HepG2 (cell line): ENCODE measurements around the gene COX14. TPM values are rescaled to one million over a fixed set of nuclear protein-coding genes. Genes with fewer than 3 reads are reported as not detected.
A peak's percentile ranks its signal among the peaks of the same experiment; 100 is the strongest.

Experiments used
- GATAD2A ChIP-seq: IDR thresholded peaks from 2 replicates; pipeline ENCODE4 v1.6.1; 2016
- MAZ ChIP-seq, 2 experiments: sonication (generic) in 1 of 2; formaldehyde crosslinking in 1 of 2; IDR thresholded peaks; 2 replicates each; pipeline versions ENCODE4 v1.5.0 to v1.6.1; 2012 to 2020; ENCODE audit warnings: low read depth in 2 of 2, mild to moderate bottlenecking in 2 of 2, borderline replicate concordance in 1 of 2, improper control_type of control experiment in 1 of 2, low read length in 1 of 2, missing genetic modification reagents in 1 of 2, moderate library complexity in 1 of 2
- NAIF1 ChIP-seq: sonication (generic); formaldehyde crosslinking; IDR thresholded peaks from 2 replicates; pipeline ENCODE4 v1.5.0; 2020; ENCODE audit warnings: mild to moderate bottlenecking, missing genetic modification reagents, borderline replicate concordance
- SCMH1 ChIP-seq: sonication (generic); formaldehyde crosslinking; IDR thresholded peaks from 2 replicates; pipeline ENCODE4 v1.9.0; 2021; ENCODE audit warnings: missing genetic modification reagents, mild to moderate bottlenecking, borderline replicate concordance
- SNAI1 ChIP-seq: sonication (generic); formaldehyde crosslinking; IDR thresholded peaks from 2 replicates; pipeline ENCODE4 v1.5.0; 2020; ENCODE audit warnings: mild to moderate bottlenecking, missing genetic modification reagents, borderline replicate concordance
- XRCC5 ChIP-seq: fragments of 200-400 bp; formaldehyde crosslinking; optimal IDR thresholded peaks from 2 replicates; pipeline ENCODE3; 2017; ENCODE audit warnings: mild to moderate bottlenecking, low read length
- ZNF589 ChIP-seq: sonication (generic); formaldehyde crosslinking; conservative IDR thresholded peaks from 2 replicates; pipeline ENCODE4 v1.8.0; 2022; ENCODE audit warnings: mild to moderate bottlenecking, moderate library complexity, missing genetic modification reagents
- ZNF713 ChIP-seq: sonication (generic); formaldehyde crosslinking; IDR thresholded peaks from 2 replicates; pipeline ENCODE4 v1.4.0; 2020; ENCODE audit warnings: mild to moderate bottlenecking, missing genetic modification reagents
- polyA plus RNA-seq, 8 experiments: library from polyadenylated mRNA; depleted of rRNA in 3 of 8; stranded (reverse) in 7 of 8; unstranded in 1 of 8; fragments of >200 nt; fragmentation: Illumina TruSeq in 4 of 8; extraction: Trizol in 4 of 8; gene quantifications; 2 replicates each; pipeline versions ENCODE4 v1.2.1 to v1.2.3, GENCODE V29; 2011 to 2016; ENCODE audit warnings: low read depth in 4 of 8, missing spikeins in 1 of 8, mixed read lengths in 1 of 8; ENCODE audit not compliant: insufficient read depth in 1 of 8
- total RNA-seq, 5 experiments: library from RNA; depleted of rRNA; stranded (reverse); fragments of >200 nt; fragmentation: Illumina TruSeq; extraction: Trizol; gene quantifications; 2 replicates each; pipeline ENCODE4 v1.2.3, GENCODE V29; 2016; ENCODE audit warnings: low read depth in 1 of 5
- TF ChIP-seq, protein P1 (sequence below): sonication (generic); formaldehyde crosslinking; IDR thresholded peaks from 2 replicates; pipeline ENCODE4 v1.4.0; 2020; ENCODE audit warnings: mild to moderate bottlenecking, missing genetic modification reagents
- TF ChIP-seq, protein P2 (sequence below): sonication (generic); formaldehyde crosslinking; IDR thresholded peaks from 2 replicates; pipeline ENCODE4 v1.5.0; 2020; ENCODE audit warnings: missing genetic modification reagents
- TF ChIP-seq, protein P3 (sequence below): sonication (generic); formaldehyde crosslinking; IDR thresholded peaks from 2 replicates; pipeline ENCODE4 v1.8.0; 2022; ENCODE audit warnings: missing genetic modification reagents, mild to moderate bottlenecking, borderline replicate concordance
- TF ChIP-seq, protein P4 (sequence below): sonication (generic); formaldehyde crosslinking; IDR thresholded peaks from 2 replicates; pipeline ENCODE4 v1.4.0; 2020; ENCODE audit warnings: missing genetic modification reagents
- TF ChIP-seq, protein P5 (sequence below): sonication (generic); formaldehyde crosslinking; IDR thresholded peaks from 2 replicates; pipeline ENCODE4 v1.4.0; 2020; ENCODE audit warnings: missing genetic modification reagents; ENCODE audit errors: not compliant biosample characterization
- TF ChIP-seq, protein P6 (sequence below): sonication (generic); formaldehyde crosslinking; IDR thresholded peaks from 2 replicates; pipeline ENCODE4 v1.5.0; 2020; ENCODE audit warnings: mild to moderate bottlenecking, missing genetic modification reagents, borderline replicate concordance

Gene COX14
- total and polyA plus RNA-seq, 2 of the 13 experiments (the other 11 are each of a cell fraction or from before 2014, with no cell fraction given) = 53.0 to 71.6 TPM

DNA sequence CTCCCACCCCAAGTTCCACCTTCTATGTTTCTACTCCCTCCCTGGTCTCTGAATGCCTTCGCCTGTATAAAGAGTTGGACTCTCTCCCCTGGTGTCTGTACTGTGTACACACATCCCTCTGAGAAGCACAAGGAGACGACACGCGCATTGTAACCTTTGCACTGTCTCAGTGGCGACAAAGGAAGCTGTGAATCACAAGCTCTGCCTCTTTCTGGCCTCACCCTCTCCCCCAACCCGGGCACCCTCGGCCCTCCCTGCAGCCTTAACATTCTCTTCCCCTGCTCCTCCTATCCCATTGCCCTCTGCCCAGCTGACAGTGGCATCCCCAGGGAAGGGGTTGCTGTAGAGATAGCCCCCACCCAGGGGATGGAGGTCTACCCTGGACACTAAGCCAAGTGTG lies 29.4 kb upstream of the COX14 start (continued):
- TF ChIP-seq ZNF713 (CRISPR knock-in tag) (no peak), XRCC5 (peak; percentile 86), NAIF1 (CRISPR knock-in tag) (no peak), ZNF589 (CRISPR knock-in tag) (no peak), GATAD2A (CRISPR knock-in tag) (peak; percentile 92), SNAI1 (CRISPR knock-in tag) (no peak), MAZ (IDR thresholded peaks at IDR 0.05; ENCODE audit: borderline replicate concordance, low read depth, low read length) (peak; percentile 17; the same call in 1 of the 2 replicates), MAZ (CRISPR knock-in tag; IDR thresholded peaks at IDR 0.05; ENCODE audit: low read depth) (no peak), SCMH1 (CRISPR knock-in tag) (no peak)
- TF ChIP-seq, protein P1, sequence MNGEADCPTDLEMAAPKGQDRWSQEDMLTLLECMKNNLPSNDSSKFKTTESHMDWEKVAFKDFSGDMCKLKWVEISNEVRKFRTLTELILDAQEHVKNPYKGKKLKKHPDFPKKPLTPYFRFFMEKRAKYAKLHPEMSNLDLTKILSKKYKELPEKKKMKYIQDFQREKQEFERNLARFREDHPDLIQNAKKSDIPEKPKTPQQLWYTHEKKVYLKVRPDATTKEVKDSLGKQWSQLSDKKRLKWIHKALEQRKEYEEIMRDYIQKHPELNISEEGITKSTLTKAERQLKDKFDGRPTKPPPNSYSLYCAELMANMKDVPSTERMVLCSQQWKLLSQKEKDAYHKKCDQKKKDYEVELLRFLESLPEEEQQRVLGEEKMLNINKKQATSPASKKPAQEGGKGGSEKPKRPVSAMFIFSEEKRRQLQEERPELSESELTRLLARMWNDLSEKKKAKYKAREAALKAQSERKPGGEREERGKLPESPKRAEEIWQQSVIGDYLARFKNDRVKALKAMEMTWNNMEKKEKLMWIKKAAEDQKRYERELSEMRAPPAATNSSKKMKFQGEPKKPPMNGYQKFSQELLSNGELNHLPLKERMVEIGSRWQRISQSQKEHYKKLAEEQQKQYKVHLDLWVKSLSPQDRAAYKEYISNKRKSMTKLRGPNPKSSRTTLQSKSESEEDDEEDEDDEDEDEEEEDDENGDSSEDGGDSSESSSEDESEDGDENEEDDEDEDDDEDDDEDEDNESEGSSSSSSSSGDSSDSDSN = 0 out of 2 replicates have a peak, but pooled peaks have one; percentile 20
- TF ChIP-seq, protein P2, sequence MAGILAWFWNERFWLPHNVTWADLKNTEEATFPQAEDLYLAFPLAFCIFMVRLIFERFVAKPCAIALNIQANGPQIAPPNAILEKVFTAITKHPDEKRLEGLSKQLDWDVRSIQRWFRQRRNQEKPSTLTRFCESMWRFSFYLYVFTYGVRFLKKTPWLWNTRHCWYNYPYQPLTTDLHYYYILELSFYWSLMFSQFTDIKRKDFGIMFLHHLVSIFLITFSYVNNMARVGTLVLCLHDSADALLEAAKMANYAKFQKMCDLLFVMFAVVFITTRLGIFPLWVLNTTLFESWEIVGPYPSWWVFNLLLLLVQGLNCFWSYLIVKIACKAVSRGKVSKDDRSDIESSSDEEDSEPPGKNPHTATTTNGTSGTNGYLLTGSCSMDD (CRISPR knock-in tag) = no peak
- TF ChIP-seq, protein P3, sequence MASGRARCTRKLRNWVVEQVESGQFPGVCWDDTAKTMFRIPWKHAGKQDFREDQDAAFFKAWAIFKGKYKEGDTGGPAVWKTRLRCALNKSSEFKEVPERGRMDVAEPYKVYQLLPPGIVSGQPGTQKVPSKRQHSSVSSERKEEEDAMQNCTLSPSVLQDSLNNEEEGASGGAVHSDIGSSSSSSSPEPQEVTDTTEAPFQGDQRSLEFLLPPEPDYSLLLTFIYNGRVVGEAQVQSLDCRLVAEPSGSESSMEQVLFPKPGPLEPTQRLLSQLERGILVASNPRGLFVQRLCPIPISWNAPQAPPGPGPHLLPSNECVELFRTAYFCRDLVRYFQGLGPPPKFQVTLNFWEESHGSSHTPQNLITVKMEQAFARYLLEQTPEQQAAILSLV = no peak
- TF ChIP-seq, protein P4, sequence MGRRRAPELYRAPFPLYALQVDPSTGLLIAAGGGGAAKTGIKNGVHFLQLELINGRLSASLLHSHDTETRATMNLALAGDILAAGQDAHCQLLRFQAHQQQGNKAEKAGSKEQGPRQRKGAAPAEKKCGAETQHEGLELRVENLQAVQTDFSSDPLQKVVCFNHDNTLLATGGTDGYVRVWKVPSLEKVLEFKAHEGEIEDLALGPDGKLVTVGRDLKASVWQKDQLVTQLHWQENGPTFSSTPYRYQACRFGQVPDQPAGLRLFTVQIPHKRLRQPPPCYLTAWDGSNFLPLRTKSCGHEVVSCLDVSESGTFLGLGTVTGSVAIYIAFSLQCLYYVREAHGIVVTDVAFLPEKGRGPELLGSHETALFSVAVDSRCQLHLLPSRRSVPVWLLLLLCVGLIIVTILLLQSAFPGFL (CRISPR knock-in tag) = no peak
- TF ChIP-seq, protein P5, sequence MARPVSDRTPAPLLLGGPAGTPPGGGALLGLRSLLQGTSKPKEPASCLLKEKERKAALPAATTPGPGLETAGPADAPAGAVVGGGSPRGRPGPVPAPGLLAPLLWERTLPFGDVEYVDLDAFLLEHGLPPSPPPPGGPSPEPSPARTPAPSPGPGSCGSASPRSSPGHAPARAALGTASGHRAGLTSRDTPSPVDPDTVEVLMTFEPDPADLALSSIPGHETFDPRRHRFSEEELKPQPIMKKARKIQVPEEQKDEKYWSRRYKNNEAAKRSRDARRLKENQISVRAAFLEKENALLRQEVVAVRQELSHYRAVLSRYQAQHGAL (CRISPR knock-in tag) = no peak
- TF ChIP-seq, protein P6, sequence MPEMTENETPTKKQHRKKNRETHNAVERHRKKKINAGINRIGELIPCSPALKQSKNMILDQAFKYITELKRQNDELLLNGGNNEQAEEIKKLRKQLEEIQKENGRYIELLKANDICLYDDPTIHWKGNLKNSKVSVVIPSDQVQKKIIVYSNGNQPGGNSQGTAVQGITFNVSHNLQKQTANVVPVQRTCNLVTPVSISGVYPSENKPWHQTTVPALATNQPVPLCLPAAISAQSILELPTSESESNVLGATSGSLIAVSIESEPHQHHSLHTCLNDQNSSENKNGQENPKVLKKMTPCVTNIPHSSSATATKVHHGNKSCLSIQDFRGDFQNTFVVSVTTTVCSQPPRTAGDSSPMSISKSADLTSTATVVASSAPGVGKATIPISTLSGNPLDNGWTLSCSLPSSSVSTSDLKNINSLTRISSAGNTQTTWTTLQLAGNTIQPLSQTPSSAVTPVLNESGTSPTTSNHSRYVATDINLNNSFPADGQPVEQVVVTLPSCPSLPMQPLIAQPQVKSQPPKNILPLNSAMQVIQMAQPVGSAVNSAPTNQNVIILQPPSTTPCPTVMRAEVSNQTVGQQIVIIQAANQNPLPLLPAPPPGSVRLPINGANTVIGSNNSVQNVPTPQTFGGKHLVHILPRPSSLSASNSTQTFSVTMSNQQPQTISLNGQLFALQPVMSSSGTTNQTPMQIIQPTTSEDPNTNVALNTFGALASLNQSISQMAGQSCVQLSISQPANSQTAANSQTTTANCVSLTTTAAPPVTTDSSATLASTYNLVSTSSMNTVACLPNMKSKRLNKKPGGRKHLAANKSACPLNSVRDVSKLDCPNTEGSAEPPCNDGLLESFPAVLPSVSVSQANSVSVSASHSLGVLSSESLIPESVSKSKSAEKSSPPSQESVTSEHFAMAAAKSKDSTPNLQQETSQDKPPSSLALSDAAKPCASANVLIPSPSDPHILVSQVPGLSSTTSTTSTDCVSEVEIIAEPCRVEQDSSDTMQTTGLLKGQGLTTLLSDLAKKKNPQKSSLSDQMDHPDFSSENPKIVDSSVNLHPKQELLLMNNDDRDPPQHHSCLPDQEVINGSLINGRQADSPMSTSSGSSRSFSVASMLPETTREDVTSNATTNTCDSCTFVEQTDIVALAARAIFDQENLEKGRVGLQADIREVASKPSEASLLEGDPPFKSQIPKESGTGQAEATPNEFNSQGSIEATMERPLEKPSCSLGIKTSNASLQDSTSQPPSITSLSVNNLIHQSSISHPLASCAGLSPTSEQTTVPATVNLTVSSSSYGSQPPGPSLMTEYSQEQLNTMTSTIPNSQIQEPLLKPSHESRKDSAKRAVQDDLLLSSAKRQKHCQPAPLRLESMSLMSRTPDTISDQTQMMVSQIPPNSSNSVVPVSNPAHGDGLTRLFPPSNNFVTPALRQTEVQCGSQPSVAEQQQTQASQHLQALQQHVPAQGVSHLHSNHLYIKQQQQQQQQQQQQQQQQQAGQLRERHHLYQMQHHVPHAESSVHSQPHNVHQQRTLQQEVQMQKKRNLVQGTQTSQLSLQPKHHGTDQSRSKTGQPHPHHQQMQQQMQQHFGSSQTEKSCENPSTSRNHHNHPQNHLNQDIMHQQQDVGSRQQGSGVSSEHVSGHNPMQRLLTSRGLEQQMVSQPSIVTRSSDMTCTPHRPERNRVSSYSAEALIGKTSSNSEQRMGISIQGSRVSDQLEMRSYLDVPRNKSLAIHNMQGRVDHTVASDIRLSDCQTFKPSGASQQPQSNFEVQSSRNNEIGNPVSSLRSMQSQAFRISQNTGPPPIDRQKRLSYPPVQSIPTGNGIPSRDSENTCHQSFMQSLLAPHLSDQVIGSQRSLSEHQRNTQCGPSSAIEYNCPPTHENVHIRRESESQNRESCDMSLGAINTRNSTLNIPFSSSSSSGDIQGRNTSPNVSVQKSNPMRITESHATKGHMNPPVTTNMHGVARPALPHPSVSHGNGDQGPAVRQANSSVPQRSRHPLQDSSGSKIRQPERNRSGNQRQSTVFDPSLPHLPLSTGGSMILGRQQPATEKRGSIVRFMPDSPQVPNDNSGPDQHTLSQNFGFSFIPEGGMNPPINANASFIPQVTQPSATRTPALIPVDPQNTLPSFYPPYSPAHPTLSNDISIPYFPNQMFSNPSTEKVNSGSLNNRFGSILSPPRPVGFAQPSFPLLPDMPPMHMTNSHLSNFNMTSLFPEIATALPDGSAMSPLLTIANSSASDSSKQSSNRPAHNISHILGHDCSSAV (CRISPR knock-in tag) = no peak
